ENCODE data around the gene TMEM140. TPM values are rescaled to one million over a fixed set of nuclear protein-coding genes. Genes with fewer than 3 reads are reported as not detected.
"Not testable (repeated sequence)": the region's sequence is repeated elsewhere in the genome, so short reads cannot be mapped to it uniquely, and the experiment has no call there.

TMEM140 gene
- polyA plus RNA-seq, 1 donor (not counting 4 experiments of a cell fraction or from before 2014, with no cell fraction given): 0.17 TPM

DNA sequence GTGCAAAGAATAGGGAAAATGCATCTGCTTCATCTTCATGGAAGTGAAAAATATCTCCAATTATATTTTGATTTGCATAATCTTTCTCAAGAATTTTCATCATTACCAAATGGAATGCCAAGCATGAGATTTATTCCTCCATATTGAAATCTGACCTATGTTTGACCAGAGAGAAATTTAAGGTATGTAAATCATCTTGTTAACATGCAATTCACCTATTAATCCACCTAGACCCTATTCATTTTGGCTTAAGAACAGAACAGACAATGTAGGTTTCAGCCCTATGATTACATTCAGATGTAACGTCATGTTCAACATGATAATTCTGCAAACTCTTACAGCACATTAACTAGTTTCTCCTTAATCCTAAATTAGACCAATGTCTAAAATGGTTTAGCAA is 30.8 kb upstream of the TMEM140 start:
- TF ChIP-seq CTCF (optimal IDR thresholded peaks at IDR 0.05 in 1 of 3, IDR thresholded peaks at IDR 0.05 in 1 of 3, conservative IDR thresholded peaks at IDR 0.05 in 1 of 3; ENCODE audit: extremely low read depth in 1 of 3, insufficient read depth in 2 of 3, low read length in 3 of 3) (no peak), EZH2 (IDR thresholded peaks at IDR 0.05; ENCODE audit: low read length) (no peak)
- Histone ChIP-seq H3K9ac (ENCODE audit: control insufficient read depth, extremely low read depth, insufficient read depth, low read length) (no peak overlapping the region), H3K27ac (ENCODE audit: control insufficient read depth, insufficient read depth, low read length) (no peak overlapping the region), H3K4me2 (ENCODE audit: control insufficient read depth, extremely low read depth, insufficient read depth, low read depth, low read length) (no peak overlapping the region), H3K9me3 (ENCODE audit: control insufficient read depth, low read depth, low read length) (no peaks in the 10 kb centered on the region), H2AFZ (ENCODE audit: control insufficient read depth, low read length) (no peak overlapping the region), H3K9me1 (ENCODE audit: control insufficient read depth, extremely low read depth, insufficient read depth, low read length) (no peaks in the 10 kb centered on the region), H3K27me3 (ENCODE audit: control insufficient read depth, extremely low read depth, insufficient read depth, low read length) (no peaks in the 10 kb centered on the region), H3K4me3 (ENCODE audit: control insufficient read depth in 2 of 3, extremely low read depth in 1 of 3, insufficient read depth in 2 of 3, low read depth in 1 of 3, low read length in 3 of 3) (no peak overlapping the region), H3K4me1 (ENCODE audit: control insufficient read depth, extremely low read depth, insufficient read depth, low read length) (no peaks in the 10 kb centered on the region), H3K79me2 (ENCODE audit: control insufficient read depth, insufficient read depth, low read length) (no peaks in the 10 kb centered on the region), H3K36me3 (ENCODE audit: control insufficient read depth in 2 of 2, extremely low read depth in 1 of 2, insufficient read depth in 2 of 2, low read length in 2 of 2) (no peaks in the 10 kb centered on the region), H4K20me1 (ENCODE audit: control insufficient read depth, extremely low read depth, insufficient read depth, low read length) (no peaks in the 10 kb centered on the region)
- dilution Hi-C loops (cut with MboI; ENCODE audit: extremely low pct_ligation_motif_present, low sequenced_read_pairs): no loop called here
- DNase-seq (ENCODE audit: low read depth, low spot score): no peak
- no peak for FAIRE-seq

DNA sequence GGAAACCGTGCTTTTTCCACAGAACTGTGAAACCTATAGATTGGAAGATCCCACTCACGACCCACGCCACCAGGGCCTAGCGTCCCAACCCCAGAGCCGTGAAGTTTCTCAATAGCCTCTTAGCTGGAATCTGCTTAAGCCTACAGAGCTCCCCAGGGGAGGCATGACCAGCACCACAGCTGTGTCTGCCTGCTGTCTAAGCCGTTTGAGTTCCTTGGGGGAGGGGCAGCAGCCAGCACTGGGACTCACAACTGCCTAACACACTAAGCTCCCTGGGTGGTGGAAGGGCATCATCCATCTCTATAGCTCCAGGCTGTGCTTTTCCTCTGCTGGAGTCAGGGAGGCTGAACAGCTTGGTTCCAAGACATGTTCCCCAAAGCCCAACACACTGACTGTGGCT is 26.0 kb upstream of the TMEM140 start:
- Histone ChIP-seq H4K20me1 (ENCODE audit: control insufficient read depth, extremely low read depth, insufficient read depth, low read length) (no peaks in the 10 kb centered on the region), H3K4me1 (ENCODE audit: control insufficient read depth, extremely low read depth, insufficient read depth, low read length) (no peaks in the 10 kb centered on the region), H3K9me3 (ENCODE audit: control insufficient read depth, low read depth, low read length) (no peaks in the 10 kb centered on the region), H3K79me2 (ENCODE audit: control insufficient read depth, insufficient read depth, low read length) (no peaks in the 10 kb centered on the region), H2AFZ (ENCODE audit: control insufficient read depth, low read length) (no peak overlapping the region), H3K27ac (ENCODE audit: control insufficient read depth, insufficient read depth, low read length) (no peak overlapping the region), H3K9ac (ENCODE audit: control insufficient read depth, extremely low read depth, insufficient read depth, low read length) (no peak overlapping the region), H3K36me3 (ENCODE audit: control insufficient read depth in 2 of 2, extremely low read depth in 1 of 2, insufficient read depth in 2 of 2, low read length in 2 of 2) (no peaks in the 10 kb centered on the region), H3K4me3 (ENCODE audit: control insufficient read depth in 2 of 3, extremely low read depth in 1 of 3, insufficient read depth in 2 of 3, low read depth in 1 of 3, low read length in 3 of 3) (no peak overlapping the region), H3K9me1 (ENCODE audit: control insufficient read depth, extremely low read depth, insufficient read depth, low read length) (no peaks in the 10 kb centered on the region), H3K4me2 (ENCODE audit: control insufficient read depth, extremely low read depth, insufficient read depth, low read depth, low read length) (no peak overlapping the region), H3K27me3 (ENCODE audit: control insufficient read depth, extremely low read depth, insufficient read depth, low read length) (no peaks in the 10 kb centered on the region)
- TF ChIP-seq CTCF (optimal IDR thresholded peaks at IDR 0.05 in 1 of 3, IDR thresholded peaks at IDR 0.05 in 1 of 3, conservative IDR thresholded peaks at IDR 0.05 in 1 of 3; ENCODE audit: extremely low read depth in 1 of 3, insufficient read depth in 2 of 3, low read length in 3 of 3) (no peak), EZH2 (IDR thresholded peaks at IDR 0.05; ENCODE audit: low read length) (no peak)
- dilution Hi-C loops (cut with MboI; ENCODE audit: extremely low pct_ligation_motif_present, low sequenced_read_pairs): no loop called here
- no peak for FAIRE-seq
- no peak for DNase-seq (ENCODE audit: low read depth, low spot score)

- H3K27ac ChIP-seq (ENCODE audit: control insufficient read depth, insufficient read depth, low read length); H3K9me1 ChIP-seq (ENCODE audit: control insufficient read depth, extremely low read depth, insufficient read depth, low read length); dilution Hi-C loops (cut with MboI; ENCODE audit: extremely low pct_ligation_motif_present, low sequenced_read_pairs); DNase-seq (ENCODE audit: low read depth, low spot score); H3K9ac ChIP-seq (ENCODE audit: control insufficient read depth, extremely low read depth, insufficient read depth, low read length); H2AFZ ChIP-seq (ENCODE audit: control insufficient read depth, low read length); FAIRE-seq; H3K9me3 ChIP-seq (ENCODE audit: control insufficient read depth, low read depth, low read length); H3K4me2 ChIP-seq (ENCODE audit: control insufficient read depth, extremely low read depth, insufficient read depth, low read depth, low read length); H4K20me1 ChIP-seq (ENCODE audit: control insufficient read depth, extremely low read depth, insufficient read depth, low read length); H3K4me3 ChIP-seq (ENCODE audit: control insufficient read depth in 2 of 3, extremely low read depth in 1 of 3, insufficient read depth in 2 of 3, low read depth in 1 of 3, low read length in 3 of 3); H3K27me3 ChIP-seq (ENCODE audit: control insufficient read depth, extremely low read depth, insufficient read depth, low read length); H3K4me1 ChIP-seq (ENCODE audit: control insufficient read depth, extremely low read depth, insufficient read depth, low read length); H3K36me3 ChIP-seq (ENCODE audit: control insufficient read depth in 2 of 2, extremely low read depth in 1 of 2, insufficient read depth in 2 of 2, low read length in 2 of 2); H3K79me2 ChIP-seq (ENCODE audit: control insufficient read depth, insufficient read depth, low read length): not testable (repeated sequence)
Observed at GRCh38 chr7:135124631-135125030, 23.2 kb upstream of the TMEM140 start.
